GM21619 (cell line): ENCODE results near the gene PGAM1.
"Not testable (repeated sequence)": the region's sequence is repeated elsewhere in the genome, so short reads cannot be mapped to it uniquely, and the experiment has no call there.

Source experiments
- ATAC-seq: cut with Tn5 transposase; IDR thresholded peaks from one replicate; pipeline ENCODE4 v1.9.1; 2021; ENCODE audit not compliant: unreplicated experiment

Gene PGAM1

DNA sequence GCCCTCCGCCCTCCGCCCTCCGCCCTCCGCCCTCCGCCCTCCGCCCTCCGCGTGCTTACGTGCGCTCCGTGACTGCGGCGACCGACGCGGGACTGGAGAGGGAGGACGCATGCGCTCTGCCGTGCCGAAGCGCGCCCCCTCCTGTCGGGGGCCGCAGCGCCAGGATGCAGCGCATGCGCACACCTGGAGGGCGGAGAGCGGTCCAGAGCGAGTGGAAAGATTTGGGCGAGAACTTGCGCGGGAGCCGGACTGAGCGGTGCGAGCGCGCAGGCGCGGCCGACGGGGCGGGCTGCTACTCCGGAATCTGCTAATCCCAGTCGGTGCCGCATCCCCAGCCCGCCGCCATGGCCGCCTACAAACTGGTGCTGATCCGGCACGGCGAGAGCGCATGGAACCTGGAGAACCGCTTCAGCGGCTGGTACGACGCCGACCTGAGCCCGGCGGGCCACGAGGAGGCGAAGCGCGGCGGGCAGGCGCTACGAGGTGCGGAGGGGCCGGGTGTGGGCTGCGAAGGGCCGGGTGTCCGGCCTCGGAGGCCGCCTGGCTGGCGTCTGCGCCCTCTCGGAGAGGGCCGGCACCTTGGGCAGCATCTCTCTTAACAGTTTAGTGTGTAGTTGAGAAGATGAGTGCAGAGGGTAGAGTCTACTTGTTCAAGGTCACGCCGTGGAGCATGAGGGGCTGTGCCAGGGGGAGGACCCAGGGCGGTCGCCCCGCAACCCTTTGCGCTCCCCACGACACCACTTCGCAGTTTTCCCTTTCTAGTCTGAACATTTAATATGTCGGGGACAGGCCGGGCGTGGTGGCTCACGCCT lies at the start of gene PGAM1:
TSS of gene PGAM1 (plus strand) at position 228 of the 812 bp plus-strand sequence. CDS start at position 345, 117 bp downstream.
- ATAC-seq, result peak; percentile 83

DNA sequence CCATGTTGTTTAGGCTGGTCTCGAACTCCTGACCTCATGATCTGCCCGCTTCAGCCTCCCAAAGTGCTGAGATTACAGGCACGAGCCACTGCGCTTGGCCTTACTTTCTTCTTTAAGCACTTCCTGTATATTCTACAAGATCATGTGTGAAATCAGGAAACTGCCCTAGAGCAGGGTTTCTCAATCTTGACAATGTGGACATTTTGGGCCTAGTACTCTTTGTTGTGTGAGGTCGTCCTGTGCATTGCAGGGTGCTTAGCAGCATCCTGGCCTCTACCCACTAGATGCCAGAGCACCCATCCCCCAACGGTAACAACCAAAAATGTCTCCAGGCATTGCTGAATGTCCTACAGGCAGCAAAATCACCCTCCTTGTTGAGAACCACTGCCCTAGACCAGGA lies 49.6 kb upstream of the PGAM1 start:
- no peak for ATAC-seq

DNA sequence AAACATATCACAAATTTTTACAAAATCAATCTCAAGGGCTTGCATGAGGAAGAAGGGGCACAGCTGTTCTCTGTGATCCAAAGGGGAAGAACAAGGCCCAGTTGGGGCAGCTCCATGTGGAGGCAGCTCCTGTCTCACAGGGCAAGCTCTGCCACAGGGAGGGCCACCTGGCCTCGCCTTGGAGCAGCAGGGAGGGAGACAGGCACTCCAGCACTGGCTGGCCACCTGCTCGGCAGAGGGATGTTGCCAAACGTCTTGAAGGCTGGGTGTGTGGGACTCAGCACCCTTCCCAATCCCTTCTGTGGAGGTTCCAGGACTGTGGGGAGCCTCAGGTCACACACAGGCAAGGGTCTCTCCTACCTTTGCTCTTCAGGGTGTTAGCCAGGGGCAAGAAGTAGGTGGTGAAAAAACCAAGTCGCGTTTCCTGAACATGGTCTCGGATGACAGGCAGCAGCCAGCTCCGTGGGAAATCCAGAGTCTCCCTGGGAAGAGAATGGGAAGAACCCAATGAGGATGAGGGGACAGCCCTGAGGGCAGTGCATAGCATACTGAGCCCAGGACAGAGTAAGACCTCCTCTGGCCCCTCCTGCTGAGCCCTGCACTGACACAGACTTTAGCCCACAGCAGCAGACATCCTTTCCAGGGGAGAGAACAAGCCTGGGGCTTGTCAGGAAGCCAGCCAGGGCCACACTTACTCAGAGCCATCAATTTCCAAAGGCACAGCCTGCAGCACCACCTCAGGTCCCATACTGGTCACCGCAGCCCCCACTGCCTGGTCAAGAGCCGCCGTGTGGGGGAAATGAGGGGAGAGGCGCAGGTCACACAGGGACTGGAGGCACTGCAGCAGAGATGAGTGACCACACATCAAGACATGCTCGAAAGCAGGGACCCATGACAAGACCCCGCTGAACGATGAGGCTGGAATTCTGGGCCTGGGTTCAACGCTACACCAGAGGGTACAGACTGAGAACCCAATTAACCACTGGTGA lies 46.8 kb upstream of the PGAM1 start:
- ATAC-seq, result no peak

DNA sequence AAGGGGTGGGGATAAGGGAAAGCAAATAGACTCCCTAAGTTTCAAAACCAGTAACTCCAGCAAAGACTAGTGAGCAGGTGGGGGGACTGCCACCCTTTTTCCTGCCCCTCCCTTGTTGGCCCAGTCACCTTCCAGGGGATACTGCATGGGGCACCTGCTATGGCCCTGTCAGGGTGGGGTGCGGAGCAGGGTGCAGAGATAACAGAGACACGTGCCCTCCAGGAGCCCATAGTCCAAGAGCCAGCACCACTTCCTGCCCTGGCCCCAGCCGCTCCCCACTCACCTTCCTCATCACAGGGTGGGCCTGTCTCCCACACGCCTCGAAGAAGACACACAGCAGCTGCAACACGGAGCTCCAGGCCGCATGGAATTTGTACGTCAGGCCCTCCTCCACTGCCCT lies 45.5 kb upstream of the PGAM1 start:
- ATAC-seq, result no peak

DNA sequence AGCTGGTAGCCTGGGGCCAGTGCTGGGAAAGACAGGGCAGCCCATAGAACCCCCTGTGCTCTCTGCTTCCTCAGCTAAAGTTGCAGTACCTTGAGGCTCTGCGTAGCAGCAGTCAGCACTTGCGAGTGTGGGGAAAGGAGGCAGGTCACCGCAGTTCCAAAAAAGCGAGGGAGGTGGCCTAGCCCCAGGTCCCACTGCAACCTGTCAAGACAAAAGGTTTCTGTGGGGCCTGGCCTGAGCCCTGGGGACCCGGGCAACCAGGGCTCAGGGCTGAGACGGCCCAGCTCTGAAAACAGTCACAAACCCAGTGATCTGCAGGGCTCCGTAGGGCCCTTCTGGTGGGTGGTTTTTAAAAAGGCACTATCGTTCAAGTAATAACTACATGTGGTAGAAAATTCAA lies 44.4 kb upstream of the PGAM1 start:
- ATAC-seq, result no peak

DNA sequence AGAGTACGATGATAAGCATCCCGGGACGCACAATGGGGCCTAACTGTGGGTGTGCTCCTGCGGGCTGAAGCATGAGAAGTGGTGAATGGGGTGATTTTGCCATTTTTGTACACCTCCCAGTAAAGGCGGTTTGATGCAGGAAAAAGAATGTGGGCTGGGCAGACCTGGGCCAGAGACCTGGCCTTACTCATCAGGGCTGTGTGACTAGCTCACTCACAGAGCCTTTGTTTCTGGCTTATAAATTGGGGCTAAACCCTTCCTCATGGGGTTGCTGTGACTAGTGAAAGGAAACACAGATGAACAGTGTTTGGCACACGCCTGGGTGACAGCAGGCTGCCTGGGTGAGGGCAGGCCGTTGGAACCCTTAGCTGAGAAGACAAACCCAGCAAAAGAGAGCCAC lies 42.8 kb upstream of the PGAM1 start:
- ATAC-seq, result no peak

DNA sequence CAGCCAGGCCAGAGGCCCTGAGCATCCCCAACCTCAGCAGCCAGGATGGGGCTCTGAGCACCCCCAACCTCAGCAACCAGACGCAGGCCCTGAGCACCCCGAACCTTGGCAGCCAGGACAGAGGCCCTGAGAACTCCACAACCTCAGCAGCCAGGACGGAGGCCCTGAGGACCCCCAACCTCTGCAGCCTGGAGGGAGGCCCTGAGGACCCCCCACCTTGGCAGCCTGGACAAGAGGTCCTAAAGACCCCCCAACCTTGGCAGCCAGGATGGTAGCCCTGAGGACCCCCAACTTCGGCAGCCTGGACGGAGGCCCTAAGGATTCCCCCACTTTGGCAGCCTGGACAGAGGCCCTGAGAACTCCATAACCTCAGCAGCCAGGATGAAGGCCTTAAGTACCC lies 41.8 kb upstream of the PGAM1 start:
- no peak for ATAC-seq

DNA sequence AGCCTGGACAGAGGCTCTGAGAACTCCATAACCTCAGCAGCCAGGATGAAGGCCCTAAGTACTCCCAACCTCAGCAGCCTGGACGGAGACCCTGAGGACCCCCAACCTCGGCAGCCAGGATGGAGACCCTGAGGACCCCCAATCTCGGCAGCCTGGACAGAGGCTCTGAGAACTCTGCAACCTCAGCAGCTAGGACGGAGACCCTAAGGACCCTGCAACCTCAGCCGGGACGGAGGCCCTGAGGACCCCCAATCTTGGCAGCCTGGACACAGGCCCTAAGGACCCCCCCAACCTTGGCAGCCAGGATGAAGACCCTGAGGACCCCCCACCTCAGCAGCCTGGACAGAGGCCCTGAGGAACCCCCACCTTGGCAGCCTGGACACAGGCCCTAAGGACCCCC lies 41.4 kb upstream of the PGAM1 start:
- no peak for ATAC-seq

DNA sequence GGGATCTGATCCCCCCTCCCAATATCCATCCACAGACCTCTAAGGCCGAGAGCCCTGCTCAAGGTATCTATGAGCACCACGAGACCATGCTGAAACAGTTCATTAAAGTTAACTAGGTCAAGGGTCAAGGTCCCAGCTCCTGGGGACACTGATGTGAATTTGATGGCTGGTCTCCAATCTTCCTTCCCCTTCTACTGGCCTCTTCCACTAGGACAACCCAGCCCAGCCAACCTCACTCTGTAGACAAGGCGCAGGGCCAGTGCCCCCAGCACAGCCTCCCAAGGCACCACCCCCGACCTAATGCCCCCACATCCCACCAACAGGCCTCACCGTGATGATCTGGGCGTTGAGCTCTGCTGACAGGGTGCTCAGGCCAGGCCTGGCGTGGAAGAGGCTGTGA lies 40.4 kb upstream of the PGAM1 start:
- ATAC-seq, result no peak

DNA sequence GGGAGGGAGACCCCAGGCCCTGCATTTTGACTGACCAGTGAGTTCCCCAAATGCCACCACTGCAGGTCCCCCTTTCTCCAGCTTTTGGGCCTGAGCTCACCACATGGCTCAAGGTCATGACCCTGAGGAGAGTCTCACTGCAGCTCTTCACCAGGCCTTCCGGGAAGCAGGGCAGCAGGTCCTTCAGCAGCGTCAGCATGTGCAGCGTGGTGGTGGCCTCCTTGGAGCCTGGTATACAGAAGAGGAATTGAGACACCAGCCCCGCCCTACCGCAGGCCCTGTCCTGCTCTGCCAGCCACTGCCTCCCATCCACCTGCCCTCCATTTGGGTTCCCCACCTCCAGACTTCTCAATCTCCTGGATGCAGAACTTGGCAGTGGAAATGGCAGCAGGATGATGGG lies 37.8 kb upstream of the PGAM1 start:
- ATAC-seq, result no peak

DNA sequence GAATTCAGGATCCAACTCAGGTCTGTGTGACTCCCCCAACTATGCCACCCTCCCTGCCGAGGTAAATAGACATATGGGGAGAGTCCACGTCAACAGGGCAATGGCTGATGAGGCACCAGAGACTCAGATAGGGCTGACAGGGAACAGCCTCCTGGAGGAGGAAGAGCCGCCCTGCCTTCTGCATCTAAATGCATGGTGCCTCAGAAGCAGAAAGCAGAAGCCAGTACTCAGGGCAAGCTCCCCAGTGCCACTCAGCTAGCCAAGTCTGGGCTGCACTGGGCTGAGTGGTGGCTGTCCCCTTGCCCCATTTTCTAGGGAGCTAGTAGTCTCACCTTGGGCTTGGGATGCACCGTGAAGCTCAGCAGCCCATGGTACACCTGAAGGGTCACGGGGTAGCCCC lies 35.9 kb upstream of the PGAM1 start:
- no peak for ATAC-seq

DNA sequence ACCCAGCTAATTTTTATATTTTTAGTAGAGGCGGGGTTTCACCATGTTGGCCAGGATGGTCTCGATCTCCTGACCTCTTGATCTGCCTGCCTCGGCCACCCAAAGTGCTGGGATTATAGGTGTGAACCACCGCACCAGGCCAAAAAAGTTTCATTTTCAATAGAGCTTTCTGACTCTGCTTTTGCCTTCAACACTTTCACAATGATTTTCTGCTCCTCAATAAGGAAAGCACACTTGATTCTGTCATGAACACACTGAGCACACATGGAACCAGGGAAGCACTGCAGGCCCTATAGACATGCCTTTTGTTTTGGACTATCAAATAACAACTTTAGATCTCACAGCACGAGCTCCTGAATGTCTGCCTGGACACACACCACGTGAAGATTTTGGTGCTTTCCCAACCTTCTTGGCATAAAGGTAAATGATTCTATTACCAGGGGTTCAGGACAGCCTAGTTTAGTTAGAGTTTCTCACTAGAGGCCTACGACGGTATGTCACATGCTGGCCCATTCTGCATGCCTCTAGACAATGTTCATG lies 32.9 kb upstream of the PGAM1 start:
- no peak for ATAC-seq

DNA sequence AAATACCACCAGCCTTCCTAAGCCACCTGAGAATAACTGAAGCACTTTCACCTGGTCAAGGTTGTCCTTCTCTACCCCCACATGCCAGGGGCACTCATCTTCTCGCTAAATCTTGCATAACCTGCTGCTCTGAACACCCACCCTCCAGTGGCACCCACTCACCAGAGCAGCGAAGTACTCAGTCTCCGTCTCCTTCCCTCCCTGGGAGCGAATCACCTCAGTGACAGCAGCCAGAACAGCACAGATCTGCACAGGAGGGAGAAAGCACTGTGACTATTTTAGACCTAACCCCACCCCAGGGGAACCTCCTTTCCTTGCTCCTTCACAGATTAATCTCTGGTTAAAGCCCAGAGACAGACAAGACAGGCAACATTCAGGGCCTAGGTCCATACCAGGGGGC lies 29.9 kb upstream of the PGAM1 start:
- ATAC-seq, result no peak

DNA sequence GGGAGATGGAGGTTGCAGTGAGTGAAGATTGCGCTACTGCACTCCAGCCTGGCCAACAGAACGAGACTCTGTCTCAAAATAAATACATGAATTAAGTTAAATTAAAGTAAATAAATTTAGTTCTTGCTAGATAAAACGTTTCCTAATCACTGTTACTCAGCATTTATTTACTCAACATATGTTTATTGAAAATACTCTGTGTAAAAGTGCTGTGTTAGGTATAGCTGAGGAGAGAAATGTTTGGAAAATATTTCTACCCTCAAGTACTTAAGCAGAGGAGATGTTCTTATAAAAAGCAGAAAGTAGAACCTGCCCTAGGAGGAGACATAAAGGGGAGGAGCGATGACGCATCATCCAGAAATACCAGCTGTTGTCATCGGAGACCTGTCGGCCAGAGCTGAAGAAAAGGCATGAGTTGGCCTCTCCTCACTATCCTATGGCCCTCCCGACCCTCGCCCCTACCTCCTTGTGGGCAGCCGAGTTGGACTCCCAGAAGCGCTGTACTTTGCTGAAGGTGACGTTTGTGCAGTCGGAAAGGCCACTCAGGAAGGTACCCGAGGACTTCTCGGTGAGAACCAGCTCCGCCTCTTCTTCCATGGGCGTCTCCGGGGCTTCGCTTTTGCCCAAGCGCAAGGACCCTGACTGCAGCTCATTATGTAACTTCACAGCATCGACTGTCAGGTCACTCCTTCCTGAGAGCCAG lies 26.0 kb upstream of the PGAM1 start:
- peak; percentile 39 for ATAC-seq

DNA sequence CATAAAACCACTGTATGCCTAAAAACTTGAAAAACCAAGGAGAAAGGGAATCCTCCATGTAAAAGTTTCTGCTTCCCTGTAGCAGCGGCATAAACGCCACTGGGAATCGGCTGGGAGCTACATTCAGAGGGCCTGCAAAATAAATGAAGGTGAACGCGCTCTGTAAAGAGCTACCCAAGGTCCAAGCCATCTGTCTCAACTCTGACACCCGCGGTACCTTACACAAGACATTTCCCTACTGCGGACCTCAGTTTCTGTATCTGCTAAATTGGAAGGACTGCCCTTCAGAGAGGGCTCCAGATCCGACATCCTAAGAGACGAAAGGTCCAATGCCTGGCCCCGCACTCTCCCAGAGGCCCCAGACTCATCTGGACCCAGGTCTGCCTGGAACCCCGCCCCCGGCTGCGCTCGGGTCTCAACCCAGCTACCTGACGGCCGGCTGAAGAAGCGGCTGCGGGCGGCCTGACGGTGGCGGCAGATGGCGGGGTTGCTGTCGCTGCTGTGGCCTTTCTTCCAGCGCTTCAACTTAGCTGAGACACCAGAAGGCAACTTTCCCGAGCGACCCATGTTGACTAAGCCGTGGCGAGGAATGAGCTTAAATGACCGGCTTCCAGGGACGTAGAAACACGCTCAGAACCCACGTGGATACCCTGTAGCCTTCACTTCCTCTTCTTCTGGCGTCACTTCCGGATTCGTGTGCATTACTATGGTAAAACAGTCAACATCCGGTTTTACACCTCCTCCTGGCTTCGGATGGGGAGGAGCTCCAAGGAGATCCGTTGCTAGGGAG lies 25.1 kb upstream of the PGAM1 start, which contains the start of gene RRP12:
TSS of gene RRP12 (minus strand) at position 676 of the 790 bp plus-strand sequence. CDS start at position 567, 109 bp downstream.
- peak; percentile 97 for ATAC-seq

DNA sequence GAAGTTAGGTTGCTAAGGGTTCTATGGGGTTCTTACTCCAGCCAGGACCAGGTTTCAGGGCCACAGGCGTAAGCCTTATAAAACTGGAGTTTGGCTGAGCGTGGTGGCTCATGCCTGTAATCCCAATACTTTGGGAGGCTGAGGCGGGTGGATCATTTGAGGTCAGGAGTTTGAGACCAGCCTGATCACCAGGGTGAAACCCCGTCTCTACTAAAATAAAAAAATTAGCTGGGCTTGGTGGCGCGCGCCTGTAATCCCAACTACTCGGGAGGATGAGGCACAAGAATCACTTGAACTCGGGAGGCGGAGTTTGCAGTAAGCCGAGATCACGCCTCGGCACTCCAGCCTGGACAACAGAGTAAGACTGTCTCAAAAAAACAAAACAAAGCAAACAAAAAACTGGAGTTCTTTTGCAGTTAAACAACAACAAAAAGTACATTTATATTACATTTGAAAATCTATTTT lies 24.5 kb upstream of the PGAM1 start:
- no peak for ATAC-seq

DNA sequence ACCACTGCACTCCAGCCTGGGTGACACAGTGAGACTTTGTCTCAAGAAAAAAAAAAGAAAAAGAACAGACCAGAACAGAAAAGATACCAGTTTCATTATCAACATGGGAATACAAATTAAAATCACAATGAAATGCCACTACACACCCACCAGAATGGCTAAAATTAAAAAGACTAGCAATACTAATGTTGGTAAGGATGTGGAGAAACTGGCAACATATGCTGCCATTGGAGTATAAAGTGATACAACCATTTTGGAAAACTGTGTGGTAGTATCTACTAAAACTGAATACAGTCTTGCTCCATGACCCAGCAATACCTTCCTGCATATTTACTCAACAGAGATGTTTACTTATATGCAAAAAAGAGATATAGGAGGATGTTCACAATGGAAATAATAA lies 21.9 kb upstream of the PGAM1 start:
- ATAC-seq, result no peak

DNA sequence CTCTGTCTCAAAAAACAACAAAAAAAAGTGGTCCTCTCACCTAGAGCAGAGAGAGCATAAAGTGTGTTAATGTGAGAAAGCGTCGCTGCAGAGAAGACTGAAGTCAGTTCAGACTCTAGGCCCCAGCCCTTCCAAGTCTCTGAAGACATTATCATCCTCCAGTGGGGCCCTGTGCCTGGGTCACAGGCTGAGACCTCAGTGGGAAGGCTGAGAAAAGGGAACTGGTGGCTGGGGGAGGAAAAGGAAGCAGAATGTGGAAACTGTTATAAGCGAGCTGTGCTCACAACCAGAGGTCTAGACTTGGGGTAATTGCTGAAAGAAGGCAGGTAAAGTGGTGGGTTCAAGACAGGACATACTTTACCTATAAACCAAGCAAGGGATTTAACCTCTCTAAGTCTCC lies 19.9 kb upstream of the PGAM1 start:
- no peak for ATAC-seq

DNA sequence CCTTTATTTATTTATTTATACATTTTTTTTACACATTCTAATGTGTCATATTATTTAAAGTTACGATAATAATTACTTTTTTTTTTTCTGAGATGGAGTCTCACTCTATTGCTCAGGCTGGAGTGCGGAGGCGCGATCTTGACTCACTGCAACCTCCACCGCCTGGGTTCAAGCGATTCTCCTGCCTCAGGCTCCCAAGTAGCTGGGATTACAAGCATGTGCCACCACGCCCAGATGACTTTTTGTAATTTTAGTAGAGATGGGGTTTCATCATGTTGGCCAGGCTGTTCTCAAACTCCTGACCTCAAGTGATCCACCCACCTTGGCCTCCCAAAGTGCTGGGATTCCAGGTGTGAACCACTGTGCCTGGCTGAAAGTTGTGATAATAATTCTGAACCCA lies 19.5 kb upstream of the PGAM1 start:
- ATAC-seq, result not testable (repeated sequence)
